HG03342 (cell line): ENCODE measurements around the gene NATD1.

Experiments used
- ATAC-seq: cut with Tn5 transposase; IDR thresholded peaks from one replicate; pipeline ENCODE4 v1.9.1; 2021; ENCODE audit warnings: mild to moderate bottlenecking, moderate library complexity; ENCODE audit not compliant: unreplicated experiment

NATD1 gene

DNA sequence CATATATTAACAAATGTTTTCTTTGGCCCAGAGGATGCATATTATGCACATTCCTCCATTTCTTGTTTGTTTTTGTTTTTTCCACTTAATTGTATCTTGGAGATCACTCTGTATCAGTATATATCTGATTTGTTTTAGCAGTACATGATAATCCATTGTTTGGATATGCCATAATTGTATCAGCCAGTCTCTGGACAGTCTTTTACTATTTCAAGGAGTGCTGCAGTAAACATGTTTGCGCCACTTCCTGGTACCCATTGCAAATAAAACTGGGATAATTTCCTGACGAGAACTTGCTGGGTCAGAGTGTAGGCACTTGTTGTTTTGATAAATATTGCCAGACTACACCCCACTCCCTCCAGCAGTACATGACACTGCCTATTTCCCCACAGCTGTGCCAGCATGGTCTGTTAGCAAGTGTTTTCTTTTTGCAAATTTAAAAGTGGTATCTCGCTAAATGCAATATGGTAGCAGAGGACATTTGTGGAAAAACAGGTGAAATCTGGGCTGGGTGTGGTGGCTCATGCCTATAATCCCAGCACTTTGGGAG, 34.3 kb downstream of the NATD1 start:
- no peak for ATAC-seq

DNA sequence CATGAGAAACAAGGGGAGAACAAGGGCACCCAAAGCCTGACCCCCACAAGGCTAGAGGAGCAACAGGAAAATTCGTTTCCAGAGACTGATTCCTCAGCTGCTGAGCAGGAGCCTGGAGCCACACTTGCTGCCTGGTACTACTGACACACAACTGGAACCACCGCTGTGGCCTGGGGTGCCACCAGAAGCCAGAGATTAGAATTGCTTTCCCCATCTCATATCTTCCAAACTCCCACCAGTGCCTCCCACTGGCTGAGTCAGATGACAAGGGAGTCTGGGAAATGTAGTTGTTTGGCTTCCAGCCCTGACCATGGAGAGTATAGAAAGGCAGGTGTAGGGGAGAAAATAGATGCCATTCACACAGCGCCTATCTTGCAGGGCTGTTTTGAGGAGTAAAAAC, 35.1 kb downstream of the NATD1 start:
- ATAC-seq: no peak

DNA sequence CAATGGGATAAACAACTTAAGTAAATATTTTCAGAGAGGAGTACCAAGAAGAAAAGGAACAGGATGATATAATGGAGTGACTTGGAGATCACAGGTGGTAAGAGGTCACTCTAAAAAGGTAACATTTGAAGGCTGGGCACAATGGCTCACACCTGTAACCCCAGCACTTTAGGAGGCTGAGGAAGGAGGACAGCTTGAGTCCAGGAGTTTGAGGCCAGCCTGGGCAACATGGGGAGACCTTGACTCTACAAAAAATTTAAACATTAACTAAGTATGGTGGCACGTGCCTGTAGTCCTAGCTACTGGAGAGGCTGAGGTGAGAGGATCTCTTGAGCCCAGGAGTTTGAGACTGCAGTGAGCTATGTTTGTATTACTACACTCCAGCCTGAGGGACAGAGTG, 35.9 kb downstream of the NATD1 start:
- ATAC-seq: no peak

- no peak for ATAC-seq
Observed at GRCh38 chr17:21215935-21216334, 37.3 kb downstream of the NATD1 start.

GRCh38 chr17:21214777-21215541, 38.3 kb downstream of the NATD1 start:
- peak; percentile 15 for ATAC-seq

GRCh38 chr17:21214015-21214776, 39.0 kb downstream of the NATD1 start, which contains the start of gene TMEM11:
TMEM11 (minus strand) TSS chr17:21214161; CDS start chr17:21214152, 9 bp downstream.
- ATAC-seq: peak; percentile 83

DNA sequence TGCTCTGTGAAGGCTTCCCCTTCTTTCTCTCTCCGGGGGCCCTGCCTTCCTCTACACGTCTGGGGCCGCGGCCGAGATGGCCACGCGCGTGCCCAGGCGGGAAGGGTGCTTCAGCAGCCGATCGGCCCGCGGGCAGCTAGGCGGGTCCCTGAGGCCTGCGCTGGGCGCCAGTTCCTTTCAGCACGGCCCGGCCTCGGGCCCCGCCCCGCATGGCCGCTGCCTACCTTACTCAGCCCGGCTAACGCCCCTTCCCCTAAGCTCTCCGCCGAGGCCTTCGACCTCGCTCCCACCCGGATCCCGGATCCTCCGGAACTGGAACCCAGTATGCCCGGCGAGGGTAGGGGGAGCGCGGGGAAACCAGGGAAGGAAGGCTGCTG, 39.6 kb downstream of the NATD1 start:
- ATAC-seq: peak; percentile 16

DNA sequence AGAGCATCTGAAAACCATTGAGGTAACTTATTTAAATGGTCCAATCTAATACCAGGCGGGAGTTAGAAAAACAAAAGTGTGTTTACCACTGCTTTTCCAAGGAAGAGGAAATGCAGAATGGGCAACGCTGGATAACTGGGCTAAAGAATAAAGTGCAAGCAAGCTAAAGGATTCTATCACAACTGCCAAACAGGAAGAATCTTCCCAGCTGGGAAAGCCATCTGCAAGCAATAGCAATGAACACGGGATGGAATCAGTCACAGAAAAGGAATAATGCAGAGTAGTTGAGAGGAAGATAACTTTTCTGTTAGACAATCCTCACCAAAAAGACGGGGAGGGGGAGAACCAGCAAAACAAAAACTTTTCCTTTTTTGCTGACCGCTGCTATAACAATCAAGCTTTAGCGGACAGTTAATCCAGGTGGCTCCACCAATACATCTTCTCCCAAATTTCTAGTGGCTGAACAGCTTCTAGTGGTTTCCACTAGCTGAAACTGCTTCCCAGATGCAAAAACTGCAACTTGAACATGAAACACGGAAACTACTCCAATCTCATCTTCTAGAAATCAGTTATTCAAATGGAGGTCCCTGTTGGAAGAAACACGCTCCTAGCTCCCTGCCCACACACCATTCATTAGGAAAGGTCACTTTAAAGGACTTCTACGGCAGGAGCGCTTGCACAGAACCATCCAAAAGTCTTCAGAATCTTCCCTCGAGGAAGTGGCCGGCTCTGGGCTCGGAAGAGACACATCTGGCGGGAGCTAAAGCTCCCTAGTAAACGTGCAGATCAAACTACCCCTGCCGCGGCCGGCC, 40.2 kb downstream of the NATD1 start:
- no peak for ATAC-seq

GRCh38 chr17:21211825-21212479, 41.3 kb downstream of the NATD1 start:
- ATAC-seq: no peak

GRCh38 chr17:21210411-21211076, 42.7 kb downstream of the NATD1 start:
- ATAC-seq: no peak

- no peak for ATAC-seq
Observed at GRCh38 chr17:21209511-21210175, 43.6 kb downstream of the NATD1 start.

DNA sequence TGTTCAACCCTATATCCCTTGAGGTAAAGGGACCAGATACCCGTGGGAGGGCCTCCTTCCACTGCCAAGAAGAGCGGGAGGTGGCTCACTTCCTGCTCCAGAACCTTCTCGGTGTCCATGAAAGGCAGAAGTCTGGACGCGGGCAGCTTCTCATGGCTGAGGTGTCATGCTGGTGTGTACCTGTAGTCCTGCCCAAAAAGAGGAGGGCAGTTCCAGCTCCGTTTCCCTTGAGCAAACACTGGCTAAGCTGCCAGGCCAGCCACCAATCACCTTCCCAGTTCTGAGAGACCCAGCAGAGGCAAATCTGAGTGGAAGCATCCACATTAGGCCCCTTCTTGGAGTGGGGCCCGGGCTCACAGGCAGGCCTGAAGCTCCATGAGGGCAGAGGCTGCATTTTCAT, 44.9 kb downstream of the NATD1 start:
- ATAC-seq: no peak

DNA sequence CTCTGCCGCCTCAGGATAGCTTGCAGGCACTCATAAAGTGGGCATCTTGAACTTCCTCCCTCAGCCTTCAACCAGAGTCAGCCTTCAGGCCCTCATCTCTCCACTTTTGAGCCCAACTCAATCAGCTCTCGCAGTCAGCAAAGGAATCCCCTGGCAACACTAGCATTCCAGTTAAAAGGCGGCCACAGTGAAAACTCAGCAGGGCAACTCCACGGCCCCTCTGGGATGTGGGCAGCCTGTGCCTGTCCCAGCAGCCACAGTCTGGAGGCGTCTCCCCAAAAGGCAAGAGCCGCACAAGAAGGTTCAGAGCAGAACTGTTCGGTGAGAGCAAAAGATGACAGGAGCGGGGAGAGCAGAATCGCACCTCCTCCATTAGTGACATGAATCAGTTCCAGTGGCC, 48.3 kb downstream of the NATD1 start:
- ATAC-seq: no peak

DNA sequence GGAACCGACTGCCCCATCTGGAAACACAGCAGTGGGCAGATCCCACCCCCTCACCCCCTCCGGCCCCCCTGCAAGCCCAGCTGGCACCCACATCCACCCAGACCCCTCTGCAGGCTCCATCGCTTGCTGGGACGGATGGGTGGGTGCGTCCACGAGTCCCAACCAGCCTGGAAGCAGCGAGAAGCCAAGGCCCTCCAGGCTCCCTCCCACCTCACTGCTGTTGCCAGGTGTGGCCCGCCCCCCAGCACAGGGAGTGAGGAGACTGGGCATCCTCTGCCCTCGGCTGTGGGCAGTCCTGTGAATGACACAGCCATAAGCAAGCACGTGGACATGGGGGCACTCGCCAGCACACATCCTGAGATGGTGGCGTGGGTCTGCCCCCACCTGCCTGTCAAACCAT, 50.7 kb downstream of the NATD1 start:
- no peak for ATAC-seq

- no peak for ATAC-seq
Observed at GRCh38 chr17:21201874-21202273, 51.3 kb downstream of the NATD1 start.

- no peak for ATAC-seq
Observed at GRCh38 chr17:21201298-21201595, 52.0 kb downstream of the NATD1 start.

- no peak for ATAC-seq
Observed at GRCh38 chr17:21200590-21201297, 52.5 kb downstream of the NATD1 start.

DNA sequence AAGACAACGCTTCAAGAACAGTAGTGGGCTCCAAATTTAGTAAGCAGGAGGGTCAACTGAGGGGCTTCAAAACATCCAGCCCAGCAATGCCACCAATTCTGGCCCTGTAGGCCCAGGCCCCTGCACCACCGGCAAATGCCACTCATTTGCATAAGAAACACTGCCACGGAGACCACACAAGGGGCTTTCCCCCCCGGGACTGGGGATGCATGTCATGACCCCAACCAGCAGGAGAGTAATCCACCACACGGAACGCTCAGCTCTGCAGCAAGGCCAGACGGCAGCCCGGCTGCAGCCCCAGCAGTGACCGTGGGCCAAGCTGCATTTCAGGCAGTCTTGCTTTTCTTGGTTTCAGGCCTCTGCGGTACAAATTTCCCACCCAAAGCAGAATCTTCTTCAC, 53.4 kb downstream of the NATD1 start:
- no peak for ATAC-seq

- ATAC-seq: no peak
Observed at GRCh38 chr17:21199311-21199710, 53.9 kb downstream of the NATD1 start.
